22Rv1 (cell line): ENCODE measurements around the gene RAPGEF4.

ENCODE experiments used
- H3K27ac ChIP-seq: fragments of 450-650 bp; 2 replicates; pipeline ENCODE4 v1.5.1; 2017
- CTCF ChIP-seq: fragments of 450-650 bp; IDR thresholded peaks from 2 replicates; pipeline ENCODE4 v1.5.1; 2017; ENCODE audit warnings: mild to moderate bottlenecking
- ZFX ChIP-seq: fragments of 450-650 bp; IDR thresholded peaks from 2 replicates; pipeline ENCODE4 v1.6.1; 2017; ENCODE audit warnings: antibody characterized with exemption, borderline replicate concordance

RAPGEF4 gene

GRCh38 chr2:172812158-172812744 is 76.6 kb downstream of the RAPGEF4 start:
- TF ChIP-seq ZFX (no peak), CTCF (no peak)
- H3K27ac ChIP-seq = no peak overlapping the region

GRCh38 chr2:172813314-172813888 is 77.8 kb downstream of the RAPGEF4 start:
- no peak overlapping the region for H3K27ac ChIP-seq
- TF ChIP-seq ZFX (no peak), CTCF (peak; percentile 2; the same call in 1 of the 2 replicates)

GRCh38 chr2:172817411-172817810 is 81.8 kb downstream of the RAPGEF4 start:
- no peak overlapping the region for H3K27ac ChIP-seq
- no peak for TF ChIP-seq CTCF
- no peak for TF ChIP-seq ZFX

GRCh38 chr2:172819943-172820342 is 84.3 kb downstream of the RAPGEF4 start:
- TF ChIP-seq CTCF (no peak), ZFX (no peak)

GRCh38 chr2:172821370-172822338 is 86.0 kb downstream of the RAPGEF4 start:
- TF ChIP-seq ZFX (no peak), CTCF (no peak)
- H3K27ac ChIP-seq = no peak overlapping the region

More at GRCh38 chr2:172819943-172820342, 84.3 kb downstream of the RAPGEF4 start:
- H3K27ac ChIP-seq = no peak overlapping the region

GRCh38 chr2:172822585-172822984 is 86.9 kb downstream of the RAPGEF4 start:
- H3K27ac ChIP-seq = no peak overlapping the region
- TF ChIP-seq CTCF (no peak), ZFX (no peak)
